T follicular helper cell (primary cell): ENCODE data around the gene KIAA1210.

ENCODE experiments used
- DNase-seq: peaks from one replicate; pipeline ENCODE4 v3.0.0-alpha.2; 2020; ENCODE audit warnings: low read depth
- total RNA-seq, 2 experiments: gene quantifications; one replicate each; lab custom pipeline; 2026; lab: John Stamatoyannopoulos, UW

Gene KIAA1210
- total RNA-seq, result 0 to 0.12 reads per million in 2 experiments

DNA sequence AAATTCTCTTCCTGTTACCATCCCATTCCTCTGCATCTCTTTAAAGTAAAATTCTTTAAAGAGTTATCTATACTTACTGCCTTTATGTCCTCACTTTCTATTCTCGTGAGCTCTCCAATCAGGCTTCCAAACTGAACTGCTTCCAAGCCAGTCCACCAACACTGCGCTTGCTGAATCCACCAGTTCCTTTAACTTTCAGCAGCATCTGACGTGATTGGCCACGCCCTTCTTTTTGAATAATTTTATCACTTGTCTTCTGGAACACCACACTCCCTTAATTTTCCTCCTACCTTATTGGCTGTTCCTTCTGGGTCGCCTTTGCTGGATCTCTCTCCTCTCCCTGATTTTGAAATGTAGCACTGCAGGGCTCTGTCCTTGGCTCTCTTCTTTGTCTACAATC, at the start of gene KIAA1210:
Gene KIAA1210, minus strand, starts transcription at position 163 of the 400 bp plus-strand sequence. CDS start 4,170 bp downstream, outside the sequence.
- no peak for DNase-seq

DNA sequence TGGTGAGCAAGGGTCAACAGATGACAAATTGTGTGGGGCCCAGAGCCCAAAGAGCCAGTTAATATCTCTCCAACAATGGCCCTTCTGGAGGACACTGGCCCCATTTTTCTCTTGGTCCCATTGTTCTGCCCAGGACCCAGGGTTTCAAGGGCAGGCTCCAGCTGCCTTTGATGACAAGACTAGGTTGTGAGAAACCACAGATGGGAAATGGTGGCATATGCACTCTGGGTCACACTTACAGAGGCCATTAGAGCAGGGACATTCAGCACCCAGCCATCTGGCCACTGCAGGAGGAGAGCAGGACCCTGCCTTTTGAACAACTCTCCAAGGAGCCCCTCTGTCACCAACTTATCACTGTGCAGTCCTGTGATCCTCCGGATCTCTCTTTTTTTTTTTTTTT, 49.7 kb upstream of the KIAA1210 start:
- DNase-seq, result no peak

DNA sequence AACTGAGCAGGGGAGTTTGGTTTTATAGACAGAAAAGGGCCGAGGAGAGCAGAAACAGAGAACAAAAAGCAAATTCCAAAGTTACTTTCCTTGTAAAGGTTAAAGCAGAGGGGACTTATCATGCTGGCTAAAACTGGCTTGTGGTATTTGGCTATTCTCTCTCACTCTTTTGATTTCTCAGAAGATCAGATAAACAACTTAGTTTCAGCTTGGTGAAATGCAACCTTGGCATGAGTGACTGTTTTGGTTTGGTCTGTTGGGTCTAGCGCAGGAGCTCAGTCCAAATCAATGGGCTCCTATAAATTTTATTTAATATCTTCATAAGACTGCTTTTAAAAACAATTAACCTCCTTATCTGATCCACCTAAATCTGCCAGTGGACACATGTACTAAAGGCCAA, 47.3 kb upstream of the KIAA1210 start:
- no peak for DNase-seq

DNA sequence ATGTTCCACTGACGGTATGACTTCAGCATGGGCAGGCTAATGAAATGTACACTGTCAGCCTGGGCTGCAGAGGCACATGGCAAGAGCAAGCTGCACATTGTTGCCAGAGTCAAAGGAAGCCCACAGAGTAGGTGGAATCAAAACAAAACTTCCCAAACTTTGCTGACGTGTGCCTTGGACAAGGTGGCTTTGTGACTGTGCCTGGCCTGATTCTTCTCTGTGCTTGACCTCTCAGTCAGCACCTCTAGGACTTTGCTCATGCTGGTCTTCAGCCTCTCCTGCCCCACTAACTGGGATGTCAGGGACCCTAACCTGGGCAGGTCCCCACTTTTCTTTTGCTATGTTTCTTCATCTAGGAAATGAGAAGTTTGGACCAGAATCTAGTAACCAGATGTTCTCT, 40.5 kb upstream of the KIAA1210 start:
- no peak for DNase-seq

DNA sequence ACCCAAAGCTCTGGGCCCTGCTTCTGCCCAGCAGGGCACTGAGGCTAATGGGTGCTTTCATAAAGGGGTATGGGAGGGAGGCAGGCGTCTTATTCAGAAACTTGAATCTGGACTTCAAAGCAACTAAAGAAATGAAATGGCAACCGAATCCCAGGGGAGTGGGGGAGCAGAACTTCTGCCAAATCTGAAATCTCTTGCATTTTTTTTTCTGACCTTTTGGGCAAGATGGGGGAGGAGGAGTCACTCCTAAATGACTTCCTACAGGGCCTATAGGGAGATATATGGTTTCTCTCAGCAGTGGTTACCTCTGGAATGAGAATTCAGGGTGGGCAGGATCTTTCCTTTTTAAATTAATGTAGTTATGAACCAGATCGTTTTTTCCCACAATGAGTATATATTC, 30.6 kb upstream of the KIAA1210 start:
- no peak for DNase-seq

DNA sequence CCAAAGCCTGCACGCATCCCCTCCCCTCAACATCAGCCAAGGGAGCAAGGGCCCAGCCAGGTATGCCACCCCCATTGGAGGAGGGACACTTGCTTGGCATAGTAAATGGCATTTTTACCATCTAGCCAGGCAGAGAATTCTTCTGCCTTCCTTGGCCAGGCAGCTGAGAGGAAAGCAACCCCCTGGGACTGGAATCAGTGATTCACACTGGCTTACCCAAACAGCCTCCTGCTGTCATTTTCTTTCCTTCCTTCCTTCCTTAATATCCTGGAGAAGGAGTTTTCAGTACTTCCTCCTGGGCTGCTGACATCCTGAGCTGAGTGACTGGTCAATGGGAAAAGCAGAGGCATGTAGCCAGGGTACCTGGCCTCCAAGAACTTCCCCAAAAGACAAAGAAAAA, 28.6 kb upstream of the KIAA1210 start:
- no peak for DNase-seq

DNA sequence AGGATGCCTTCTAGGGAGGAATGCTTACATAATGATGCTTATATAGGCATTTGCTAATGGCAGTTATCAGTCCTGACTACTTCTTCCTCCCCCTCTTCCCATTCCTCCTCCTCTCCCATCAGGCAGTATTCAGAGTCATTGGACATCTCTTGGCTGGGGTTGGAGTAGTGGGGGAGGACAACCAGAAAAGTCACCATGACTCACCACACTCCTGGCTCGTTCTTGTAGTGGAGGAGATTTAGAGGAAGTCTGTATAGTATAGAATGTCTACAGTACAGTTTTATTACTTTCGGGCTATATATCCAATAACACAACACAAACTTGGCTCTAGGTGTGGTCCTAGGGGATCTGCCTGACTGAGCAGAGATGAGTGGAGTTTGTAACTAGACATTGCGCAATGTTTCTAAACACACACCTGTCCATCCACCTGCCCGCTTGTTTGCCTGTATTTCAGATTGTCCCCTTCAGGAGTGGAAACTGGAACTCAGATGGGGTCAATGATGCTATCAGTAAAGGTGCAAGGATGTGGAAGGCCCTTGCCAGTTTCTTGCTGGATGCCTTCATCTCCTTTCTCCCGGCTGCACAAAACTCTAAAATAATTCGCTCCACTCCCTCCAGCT, 27.9 kb upstream of the KIAA1210 start:
- no peak for DNase-seq

DNA sequence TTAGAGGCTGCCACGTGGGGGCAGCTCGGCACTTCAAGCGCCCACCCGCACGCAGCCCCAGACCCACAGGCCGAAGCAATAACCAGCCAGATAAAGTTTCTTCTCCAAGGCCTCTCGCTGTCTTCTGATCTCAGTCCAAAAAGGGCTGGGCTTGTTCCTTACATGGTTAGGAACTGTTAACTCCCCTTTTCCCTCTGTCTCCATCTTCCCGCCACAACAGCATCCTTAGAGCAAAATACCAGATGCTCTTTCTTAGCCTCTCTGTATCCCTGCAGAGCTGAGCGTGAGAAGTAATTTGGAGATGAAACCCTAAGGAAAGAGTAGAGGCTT, 23.4 kb upstream of the KIAA1210 start:
- no peak for DNase-seq

DNA sequence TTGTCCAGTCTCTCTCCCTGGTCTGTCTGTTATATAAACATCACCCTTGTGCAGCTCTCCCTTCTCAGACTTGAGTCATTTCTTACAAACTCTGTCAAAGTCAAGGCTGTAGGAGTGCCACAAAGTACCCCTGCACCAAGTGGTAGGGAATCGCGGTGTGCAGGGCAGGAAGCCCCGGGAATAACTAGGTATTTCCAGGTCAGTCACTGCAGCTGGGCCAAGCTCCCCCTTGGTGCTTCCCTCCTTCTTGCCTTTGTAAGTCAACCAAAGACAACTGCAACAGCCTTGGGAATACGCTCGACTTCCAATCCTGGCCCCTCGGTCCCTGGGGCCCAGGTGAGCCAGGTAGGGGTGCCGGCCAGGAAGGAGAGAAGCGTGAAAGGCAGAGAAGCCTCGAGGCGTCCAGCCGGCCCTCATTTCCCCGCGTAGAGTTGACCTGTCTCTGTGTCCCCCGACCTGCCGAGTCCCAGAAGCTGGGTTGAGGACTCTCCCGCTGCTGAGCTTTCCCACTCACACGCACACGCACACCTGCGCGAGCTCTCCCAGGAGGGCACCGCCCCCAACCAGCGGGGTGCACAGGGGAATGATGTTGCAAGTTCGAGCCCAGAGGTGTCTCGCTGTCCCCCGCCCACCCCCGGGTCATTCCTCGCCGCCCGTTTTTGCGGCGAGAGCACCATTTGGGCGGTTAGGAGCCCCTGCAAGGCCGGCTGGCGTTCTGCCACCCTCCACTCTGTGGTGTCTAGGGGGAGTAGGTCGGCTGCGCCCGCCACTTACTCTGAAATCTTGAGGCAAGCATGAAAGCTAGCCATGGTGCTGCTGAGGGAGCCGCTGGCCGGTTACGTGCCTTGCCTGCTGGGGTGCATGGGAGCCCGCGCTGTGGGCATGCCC, 22.8 kb upstream of the KIAA1210 start:
- DNase-seq, result no peak

DNA sequence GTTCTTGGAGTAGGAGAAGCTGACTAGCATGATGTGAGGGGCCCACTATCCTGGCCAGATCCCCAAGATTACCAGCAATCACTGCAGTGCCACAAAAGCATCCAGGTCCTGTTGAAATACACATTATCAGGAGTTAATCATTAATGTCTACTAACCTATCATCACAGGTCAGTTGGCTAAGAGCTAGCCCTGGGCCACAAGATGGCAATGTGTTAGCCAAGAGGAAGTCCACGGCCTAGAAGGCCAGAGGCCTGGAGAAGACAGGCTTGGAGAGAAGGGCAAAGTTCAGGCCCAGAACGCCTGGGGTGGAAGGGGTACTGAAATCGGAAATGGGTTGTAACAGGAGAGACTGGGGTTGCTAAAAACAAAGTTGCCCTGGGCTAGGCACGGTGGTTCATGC, 19.9 kb upstream of the KIAA1210 start:
- no peak for DNase-seq

DNA sequence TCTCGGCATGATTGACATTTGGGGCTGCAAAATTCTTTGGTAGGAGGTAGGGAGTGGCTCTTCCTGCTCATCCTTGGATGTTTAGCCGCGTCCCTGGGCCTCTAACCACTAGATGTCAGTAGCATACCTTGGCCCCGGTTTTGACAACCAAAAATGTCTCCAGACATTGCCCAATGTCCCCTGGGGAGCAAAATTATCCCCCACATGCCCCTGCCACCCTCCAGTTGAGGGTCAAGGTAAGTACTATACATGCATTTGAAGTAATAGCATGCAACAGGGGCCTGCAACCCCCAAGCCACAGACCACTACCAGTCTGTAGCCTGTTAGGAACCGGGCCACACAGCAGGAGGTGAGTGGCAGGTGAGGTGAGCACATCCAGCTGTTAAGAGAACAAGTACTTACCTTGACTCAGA, 17.6 kb upstream of the KIAA1210 start:
- DNase-seq, result no peak

DNA sequence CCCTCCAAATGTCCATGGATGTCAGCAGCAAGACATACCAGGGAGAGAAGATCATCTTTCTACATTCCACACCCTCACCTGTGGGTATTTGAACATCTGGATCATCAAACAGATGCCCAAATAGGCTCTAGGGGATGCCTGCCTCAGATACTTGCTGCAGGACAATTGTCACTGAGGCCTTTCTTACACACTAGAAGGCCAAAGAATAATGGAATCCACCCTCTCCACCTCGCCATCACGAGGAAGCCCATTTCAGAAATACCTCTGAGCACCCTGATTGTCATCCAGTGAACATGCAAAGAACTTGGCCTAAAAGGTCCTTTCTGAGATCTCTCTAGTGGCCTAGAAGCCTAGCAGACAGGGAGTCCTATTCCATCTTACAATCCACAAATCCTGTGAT, 6.9 kb upstream of the KIAA1210 start:
- no peak for DNase-seq

DNA sequence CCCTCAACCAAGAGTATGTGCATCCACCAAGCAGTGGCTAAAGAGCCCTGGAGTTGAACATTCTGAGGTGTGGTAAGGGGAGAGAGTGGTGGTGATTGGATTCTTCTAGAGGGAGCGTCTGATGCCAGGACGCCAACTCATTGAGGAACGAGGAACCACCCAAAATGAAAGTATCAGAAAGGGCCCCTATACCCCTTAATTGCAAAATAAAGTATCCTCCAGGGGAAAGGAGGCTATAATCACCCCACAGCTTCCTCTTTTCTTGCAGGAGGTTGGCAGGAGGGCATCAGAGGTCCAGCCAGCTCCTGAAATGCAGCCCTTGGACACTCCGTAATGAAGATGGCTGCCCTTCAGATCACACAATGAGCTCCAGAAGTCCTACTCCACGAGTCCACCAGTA, 5.3 kb upstream of the KIAA1210 start:
- DNase-seq, result no peak

DNA sequence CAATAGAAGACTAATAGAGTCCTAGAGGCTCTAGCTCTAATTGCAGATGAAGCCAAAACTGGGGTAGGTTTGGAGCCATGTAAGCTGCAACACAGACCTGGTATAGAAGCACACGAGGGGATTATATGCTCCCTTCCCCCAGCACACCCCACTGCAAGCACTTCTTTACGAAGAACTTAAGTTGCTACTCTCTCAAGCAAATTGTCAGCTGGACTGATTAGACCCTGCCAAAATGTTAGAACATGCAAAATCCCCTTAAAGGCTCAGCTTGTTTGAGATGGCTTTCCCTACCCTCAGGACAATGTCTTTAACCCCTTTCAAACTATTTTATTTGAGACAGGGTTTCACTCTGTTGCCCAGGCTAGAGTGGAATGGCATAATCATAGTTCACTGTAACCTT, 4.7 kb upstream of the KIAA1210 start:
- no peak for DNase-seq

DNA sequence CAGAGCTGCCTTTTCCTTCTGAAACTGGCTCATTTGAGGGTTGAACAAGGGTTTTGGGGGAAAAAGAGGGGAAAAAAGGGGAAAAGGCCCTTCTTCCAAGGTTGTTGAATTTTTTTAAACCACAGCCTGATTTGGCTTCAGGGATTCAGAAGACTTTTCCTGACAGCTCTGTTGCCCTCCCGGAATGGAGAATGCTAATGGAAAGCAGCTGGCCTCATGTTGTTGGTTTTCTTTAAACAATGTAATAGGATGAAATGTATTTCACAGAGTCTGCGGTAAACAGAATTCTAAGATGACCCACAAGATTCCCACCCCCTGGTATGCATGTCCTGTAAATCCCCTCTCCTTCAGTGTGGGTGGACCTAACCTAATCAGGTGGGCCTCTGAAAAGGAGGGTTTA, 3.3 kb upstream of the KIAA1210 start:
- DNase-seq, result no peak

DNA sequence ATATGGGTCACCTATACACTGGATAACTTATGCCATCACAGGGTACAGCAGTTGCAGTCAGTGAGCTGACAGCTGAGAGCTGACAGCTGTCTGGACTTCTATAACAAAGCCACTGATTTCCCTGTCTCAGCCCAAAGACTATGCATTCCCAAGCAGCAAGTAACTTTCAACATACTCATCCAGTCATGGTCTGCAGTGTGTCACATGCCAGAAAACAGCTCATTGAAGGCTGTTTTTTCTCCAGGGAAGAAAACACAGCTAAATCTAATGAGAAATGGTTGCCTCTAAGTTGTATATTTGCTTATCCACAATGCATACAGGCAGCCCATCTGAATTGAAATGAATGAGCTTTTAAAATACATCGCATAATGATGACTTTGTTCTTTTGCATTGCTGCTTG, 6.3 kb downstream of the KIAA1210 start:
- no peak for DNase-seq

DNA sequence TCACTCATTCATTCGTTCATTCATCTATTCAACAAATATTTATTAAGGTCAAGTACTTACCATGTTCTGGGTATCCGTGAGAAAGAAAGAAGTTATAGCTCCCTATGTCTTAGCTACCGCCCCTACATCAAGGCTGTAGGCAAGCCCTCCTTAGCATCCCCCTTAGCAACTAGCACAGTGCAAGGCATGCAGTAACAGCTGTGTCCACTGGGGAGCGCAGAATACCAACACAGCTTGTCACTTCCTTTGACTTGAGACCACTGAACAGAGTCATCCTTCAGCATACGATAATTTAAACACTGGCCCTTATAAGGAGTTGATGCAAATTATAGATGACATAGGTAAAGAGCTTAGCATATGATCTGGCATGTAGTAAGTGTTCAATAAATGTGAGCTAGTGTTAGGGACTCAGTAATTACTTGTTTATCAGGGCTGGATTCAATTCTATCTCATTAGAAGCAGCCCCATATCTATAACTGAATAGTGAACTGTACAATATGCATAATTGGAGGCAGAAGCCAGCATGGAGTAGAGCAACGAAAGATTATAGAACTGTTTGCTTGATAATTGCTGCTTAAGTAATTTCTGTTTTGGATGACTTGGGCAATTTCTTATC, 8.7 kb downstream of the KIAA1210 start:
- peak; percentile 11 for DNase-seq

DNA sequence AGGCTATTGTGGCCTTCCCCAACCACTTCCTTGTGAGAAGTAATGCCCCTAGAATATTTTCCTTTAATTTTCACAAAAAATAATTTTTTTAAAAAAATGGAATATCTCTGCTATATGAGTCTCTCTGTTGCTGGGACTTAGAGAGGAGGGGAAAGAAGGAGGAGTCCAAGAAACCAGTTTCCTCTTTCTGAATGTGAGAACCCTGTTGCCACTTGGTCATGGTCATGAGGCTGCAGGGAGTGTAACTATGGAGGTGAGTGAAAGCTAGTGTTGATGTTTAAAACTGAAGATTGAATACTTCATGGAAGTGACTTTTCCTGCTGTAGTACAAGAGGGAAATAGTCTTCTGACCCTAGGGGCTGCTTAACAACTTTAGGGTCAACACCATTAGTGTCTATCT, 20.4 kb downstream of the KIAA1210 start:
- DNase-seq, result no peak

DNA sequence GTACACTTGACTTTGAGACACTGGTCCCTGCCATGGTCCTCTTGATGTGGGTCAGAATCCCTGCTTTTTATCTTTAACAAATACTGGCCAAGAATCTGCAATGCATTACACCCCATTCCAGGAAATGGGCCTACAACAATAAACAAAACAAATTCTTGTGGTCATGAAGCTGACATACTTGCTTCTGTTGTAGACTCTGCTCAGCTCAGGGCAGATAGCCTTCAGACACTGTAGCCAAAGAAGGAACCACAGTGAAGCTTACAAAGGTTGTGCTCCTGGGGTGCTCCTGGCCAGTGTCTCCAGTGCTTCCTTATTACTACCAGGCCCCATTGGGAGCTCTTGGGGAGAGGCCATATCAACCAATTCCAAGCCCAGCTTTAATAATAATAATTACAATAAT, 21.8 kb downstream of the KIAA1210 start:
- no peak for DNase-seq

DNA sequence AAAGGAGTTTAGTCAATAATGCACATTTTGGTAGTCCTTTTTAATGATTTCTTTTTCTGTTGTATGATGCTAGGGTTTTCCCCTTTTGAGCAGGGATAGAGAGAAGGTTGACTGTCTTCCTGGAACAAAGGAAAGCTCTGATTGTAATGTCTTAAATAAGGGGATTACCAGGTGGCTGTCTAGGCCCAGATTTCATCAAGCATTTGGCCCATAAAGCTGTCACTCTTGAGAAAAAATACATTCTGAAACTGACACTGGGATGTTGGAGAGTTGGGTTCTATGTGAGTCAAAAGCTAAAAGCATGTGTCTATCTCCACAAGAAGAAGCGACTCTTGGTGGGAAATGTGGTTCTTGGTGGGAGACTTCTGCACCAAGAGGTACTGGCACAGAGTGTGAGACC, 26.4 kb downstream of the KIAA1210 start:
- DNase-seq, result no peak

DNA sequence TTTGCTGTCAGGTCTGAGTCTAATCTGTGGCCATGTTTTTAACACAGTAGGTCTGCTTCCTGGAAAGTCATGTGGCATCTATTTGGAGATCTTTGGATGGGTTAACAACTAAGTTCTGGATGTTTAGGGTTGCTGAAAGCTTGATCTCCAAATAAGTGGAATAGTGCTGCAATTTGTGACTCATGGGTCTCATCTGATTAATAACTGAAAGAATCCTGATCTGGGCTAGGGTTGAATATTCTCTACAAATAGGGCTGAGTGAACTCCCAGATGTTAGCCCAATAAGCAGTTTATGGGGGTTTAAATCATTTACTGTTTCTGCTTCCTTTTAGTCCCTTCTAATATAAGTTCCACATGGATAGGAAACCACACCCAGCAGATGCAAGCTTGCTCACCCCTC, 31.7 kb downstream of the KIAA1210 start:
- DNase-seq, result no peak

DNA sequence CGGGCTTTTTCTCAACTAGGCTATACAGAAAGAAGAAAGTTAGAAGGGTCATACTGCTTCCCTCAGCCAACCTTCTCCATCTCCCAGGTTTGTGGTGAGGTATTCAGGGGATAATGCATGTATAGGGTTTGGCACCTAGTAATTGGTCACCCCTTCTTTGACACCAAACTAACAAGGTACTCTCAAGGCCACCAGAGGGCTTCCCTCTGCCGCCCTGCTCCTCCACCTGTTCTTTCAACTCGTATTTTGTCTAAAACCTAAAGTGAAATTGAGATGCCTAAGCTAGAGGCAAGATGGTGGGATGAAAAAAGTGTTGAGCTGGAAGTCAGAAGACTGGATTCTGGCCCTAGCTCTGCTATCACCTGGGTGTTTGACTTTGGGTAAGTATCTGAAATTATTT, 32.8 kb downstream of the KIAA1210 start:
- no peak for DNase-seq
